Measurements from ENCODE around the gene BDKRB2.

The BDKRB2 gene

GRCh38 chr14:96178461-96179321 is 25.9 kb upstream of the BDKRB2 start:
- H2AFZ ChIP-seq (ENCODE audit: low read length, unreplicated experiment) = no peak overlapping the region
- H3K79me2 ChIP-seq (ENCODE audit: control insufficient read depth, insufficient read depth, low read length, unreplicated experiment) = no peaks in the 10 kb centered on the region
- H3K4me1 ChIP-seq (ENCODE audit: control insufficient read depth, insufficient read depth, low read length, unreplicated experiment) = peaks cover 24% of the 10 kb centered on the region
- no peak overlapping the region for H3K27ac ChIP-seq (ENCODE audit: low read depth, low read length)
- no peaks in the 10 kb centered on the region for H3K27me3 ChIP-seq (ENCODE audit: insufficient read depth, low read length)
- H3K4me3 ChIP-seq (ENCODE audit: low read depth, low read length) = no peak overlapping the region
- no peaks in the 10 kb centered on the region for H3K36me3 ChIP-seq (ENCODE audit: insufficient read depth, low read length)

- no peak overlapping the region for H3K27ac ChIP-seq (ENCODE audit: low read depth, low read length)
- H3K4me1 ChIP-seq (ENCODE audit: control insufficient read depth, insufficient read depth, low read length, unreplicated experiment) = peaks cover 24% of the 10 kb centered on the region
- no peaks in the 10 kb centered on the region for H3K79me2 ChIP-seq (ENCODE audit: control insufficient read depth, insufficient read depth, low read length, unreplicated experiment)
- H3K36me3 ChIP-seq (ENCODE audit: insufficient read depth, low read length) = no peaks in the 10 kb centered on the region
- H3K4me3 ChIP-seq (ENCODE audit: low read depth, low read length) = no peak overlapping the region
- no peaks in the 10 kb centered on the region for H3K27me3 ChIP-seq (ENCODE audit: insufficient read depth, low read length)
- no peak overlapping the region for H2AFZ ChIP-seq (ENCODE audit: low read length, unreplicated experiment)
Measured at GRCh38 chr14:96180043-96180874, 24.4 kb upstream of the BDKRB2 start.

GRCh38 chr14:96181186-96182056 is 23.2 kb upstream of the BDKRB2 start:
- Histone ChIP-seq H3K27ac (ENCODE audit: low read depth, low read length) (no peak overlapping the region), H3K27me3 (ENCODE audit: insufficient read depth, low read length) (no peaks in the 10 kb centered on the region), H3K36me3 (ENCODE audit: insufficient read depth, low read length) (no peaks in the 10 kb centered on the region), H3K4me1 (ENCODE audit: control insufficient read depth, insufficient read depth, low read length, unreplicated experiment) (peaks cover 16% of the 10 kb centered on the region), H3K4me3 (ENCODE audit: low read depth, low read length) (no peak overlapping the region), H3K79me2 (ENCODE audit: control insufficient read depth, insufficient read depth, low read length, unreplicated experiment) (no peaks in the 10 kb centered on the region), H2AFZ (ENCODE audit: low read length, unreplicated experiment) (no peak overlapping the region)

- H3K4me1 ChIP-seq (ENCODE audit: control insufficient read depth, insufficient read depth, low read length, unreplicated experiment) = peaks cover 5% of the 10 kb centered on the region
- H3K4me3 ChIP-seq (ENCODE audit: low read depth, low read length) = no peak overlapping the region
- no peaks in the 10 kb centered on the region for H3K36me3 ChIP-seq (ENCODE audit: insufficient read depth, low read length)
- H3K27ac ChIP-seq (ENCODE audit: low read depth, low read length) = no peak overlapping the region
- no peaks in the 10 kb centered on the region for H3K79me2 ChIP-seq (ENCODE audit: control insufficient read depth, insufficient read depth, low read length, unreplicated experiment)
- H2AFZ ChIP-seq (ENCODE audit: low read length, unreplicated experiment) = no peak overlapping the region
- H3K27me3 ChIP-seq (ENCODE audit: insufficient read depth, low read length) = no peaks in the 10 kb centered on the region
Measured at GRCh38 chr14:96182546-96182945, 22.1 kb upstream of the BDKRB2 start.

- Histone ChIP-seq H2AFZ (ENCODE audit: low read length, unreplicated experiment) (no peak overlapping the region), H3K79me2 (ENCODE audit: control insufficient read depth, insufficient read depth, low read length, unreplicated experiment) (no peaks in the 10 kb centered on the region), H3K4me1 (ENCODE audit: control insufficient read depth, insufficient read depth, low read length, unreplicated experiment) (peaks cover 3% of the 10 kb centered on the region), H3K27me3 (ENCODE audit: insufficient read depth, low read length) (no peaks in the 10 kb centered on the region), H3K4me3 (ENCODE audit: low read depth, low read length) (no peak overlapping the region), H3K36me3 (ENCODE audit: insufficient read depth, low read length) (no peaks in the 10 kb centered on the region), H3K27ac (ENCODE audit: low read depth, low read length) (no peak overlapping the region)
Measured at GRCh38 chr14:96184737-96185136, 19.9 kb upstream of the BDKRB2 start.

GRCh38 chr14:96187216-96188031 is 17.2 kb upstream of the BDKRB2 start:
- Histone ChIP-seq H3K36me3 (ENCODE audit: insufficient read depth, low read length) (no peaks in the 10 kb centered on the region), H3K4me3 (ENCODE audit: low read depth, low read length) (no peak overlapping the region), H3K79me2 (ENCODE audit: control insufficient read depth, insufficient read depth, low read length, unreplicated experiment) (no peaks in the 10 kb centered on the region), H3K27ac (ENCODE audit: low read depth, low read length) (no peak overlapping the region), H2AFZ (ENCODE audit: low read length, unreplicated experiment) (no peak overlapping the region), H3K27me3 (ENCODE audit: insufficient read depth, low read length) (no peaks in the 10 kb centered on the region), H3K4me1 (ENCODE audit: control insufficient read depth, insufficient read depth, low read length, unreplicated experiment) (peaks cover under 1% of the 10 kb centered on the region)

GRCh38 chr14:96189281-96189711 is 15.3 kb upstream of the BDKRB2 start:
- no peak overlapping the region for H3K27ac ChIP-seq (ENCODE audit: low read depth, low read length)
- no peak overlapping the region for H3K4me3 ChIP-seq (ENCODE audit: low read depth, low read length)
- no peaks in the 10 kb centered on the region for H3K4me1 ChIP-seq (ENCODE audit: control insufficient read depth, insufficient read depth, low read length, unreplicated experiment)
- no peaks in the 10 kb centered on the region for H3K79me2 ChIP-seq (ENCODE audit: control insufficient read depth, insufficient read depth, low read length, unreplicated experiment)
- H3K27me3 ChIP-seq (ENCODE audit: insufficient read depth, low read length) = no peaks in the 10 kb centered on the region
- H3K36me3 ChIP-seq (ENCODE audit: insufficient read depth, low read length) = no peaks in the 10 kb centered on the region
- no peak overlapping the region for H2AFZ ChIP-seq (ENCODE audit: low read length, unreplicated experiment)

- H3K27me3 ChIP-seq (ENCODE audit: insufficient read depth, low read length) = no peaks in the 10 kb centered on the region
- no peak overlapping the region for H3K27ac ChIP-seq (ENCODE audit: low read depth, low read length)
- no peaks in the 10 kb centered on the region for H3K36me3 ChIP-seq (ENCODE audit: insufficient read depth, low read length)
- no peaks in the 10 kb centered on the region for H3K4me1 ChIP-seq (ENCODE audit: control insufficient read depth, insufficient read depth, low read length, unreplicated experiment)
- no peaks in the 10 kb centered on the region for H3K79me2 ChIP-seq (ENCODE audit: control insufficient read depth, insufficient read depth, low read length, unreplicated experiment)
- no peak overlapping the region for H3K4me3 ChIP-seq (ENCODE audit: low read depth, low read length)
- no peak overlapping the region for H2AFZ ChIP-seq (ENCODE audit: low read length, unreplicated experiment)
Measured at GRCh38 chr14:96191353-96191752, 13.3 kb upstream of the BDKRB2 start.

- Histone ChIP-seq H3K4me3 (ENCODE audit: low read depth, low read length) (no peak overlapping the region), H3K4me1 (ENCODE audit: control insufficient read depth, insufficient read depth, low read length, unreplicated experiment) (no peaks in the 10 kb centered on the region), H3K79me2 (ENCODE audit: control insufficient read depth, insufficient read depth, low read length, unreplicated experiment) (no peaks in the 10 kb centered on the region), H3K36me3 (ENCODE audit: insufficient read depth, low read length) (no peaks in the 10 kb centered on the region), H3K27ac (ENCODE audit: low read depth, low read length) (no peak overlapping the region), H3K27me3 (ENCODE audit: insufficient read depth, low read length) (no peaks in the 10 kb centered on the region), H2AFZ (ENCODE audit: low read length, unreplicated experiment) (no peak overlapping the region)
Measured at GRCh38 chr14:96191841-96192462, 12.7 kb upstream of the BDKRB2 start.
